Endometrium (tissue), 2 donors: Measurements from ENCODE around the gene PLIN4.
"Not testable (repeated sequence)": the region's sequence is repeated elsewhere in the genome, so short reads cannot be mapped to it uniquely, and the experiment has no call there.

Experiments
- FAIRE-seq: peaks from 2 replicates; lab custom pipeline; 2012; peaks lifted over from hg19 to GRCh38; lab: Jason Lieb, UNC
- donor health status: control.
- donor health status: control.

Gene PLIN4

GRCh38 chr19:4543842-4544647, 25.8 kb upstream of the PLIN4 start:
- FAIRE-seq, result no peak

GRCh38 chr19:4542896-4543841, 24.9 kb upstream of the PLIN4 start:
- no peak for FAIRE-seq

- FAIRE-seq, result not testable (repeated sequence)
These were observed 23.5 kb upstream of the PLIN4 start for GRCh38 chr19:4541806-4542145.

- FAIRE-seq, result no peak
These were observed 23.0 kb upstream of the PLIN4 start for GRCh38 chr19:4541114-4541805.

GRCh38 chr19:4539693-4540581, 21.7 kb upstream of the PLIN4 start, which contains the start of gene LRG1:
TSS of gene LRG1 (minus strand) at chr19:4540036. CDS start at chr19:4540013, 23 bp downstream.
- no peak for FAIRE-seq

- FAIRE-seq, result no peak
These were observed 20.9 kb upstream of the PLIN4 start for GRCh38 chr19:4539169-4539692.

- no peak for FAIRE-seq
These were observed 20.3 kb upstream of the PLIN4 start for GRCh38 chr19:4538601-4538954.

- no peak for FAIRE-seq
These were observed 19.8 kb upstream of the PLIN4 start for GRCh38 chr19:4537953-4538600.

- FAIRE-seq, result no peak
These were observed 18.5 kb upstream of the PLIN4 start for GRCh38 chr19:4536798-4537197.

- FAIRE-seq, result no peak
These were observed 16.8 kb upstream of the PLIN4 start, which contains the start of gene PLIN5 for GRCh38 chr19:4534836-4535658. TSS of gene PLIN5 (minus strand) at chr19:4535224. CDS start at chr19:4534074, 1,150 bp downstream.

GRCh38 chr19:4533835-4534424, 15.6 kb upstream of the PLIN4 start:
- no peak for FAIRE-seq

GRCh38 chr19:4533334-4533733, 15.0 kb upstream of the PLIN4 start:
- no peak for FAIRE-seq

GRCh38 chr19:4531562-4532165, 13.4 kb upstream of the PLIN4 start:
- FAIRE-seq, result no peak

GRCh38 chr19:4529924-4530522, 11.7 kb upstream of the PLIN4 start:
- FAIRE-seq, result no peak

- no peak for FAIRE-seq
These were observed 10.6 kb upstream of the PLIN4 start for GRCh38 chr19:4528843-4529242.

GRCh38 chr19:4527377-4527776, 9.1 kb upstream of the PLIN4 start:
- not testable (repeated sequence) for FAIRE-seq

- no peak for FAIRE-seq
These were observed 7.3 kb upstream of the PLIN4 start for GRCh38 chr19:4525563-4526002.

GRCh38 chr19:4524808-4525562, 6.7 kb upstream of the PLIN4 start:
- no peak for FAIRE-seq
